SK-N-SH (cell line): ENCODE results near the gene IGSF3. TPM values are rescaled to one million over a fixed set of nuclear protein-coding genes. Genes with fewer than 3 reads are reported as not detected.
A peak's percentile ranks its signal among the peaks of the same experiment; 100 is the strongest.

ENCODE experiments used
- CTCF ChIA-PET: fragments of 300-600, 350-600 bp; formaldehyde crosslinking; extraction: SDS; loops from one replicate; lab custom pipeline; 2021; lab: Yijun Ruan, JAX
- POLR2A ChIA-PET: fragments of 350-600 bp; sonication (Branson Sonifier 250); formaldehyde crosslinking; extraction: SDS; loops from one replicate; lab custom pipeline; 2020; ENCODE audit warnings: antibody characterized with exemption, inconsistent platforms; lab: Yijun Ruan, JAX
- DNase-seq: peaks from one replicate; pipeline ENCODE4 v3.0.0; 2012
- H2AFZ ChIP-seq: fragments of 200-600 bp; sonication (generic); 2 replicates; pipeline ENCODE4 v1.8.1; 2016; ENCODE audit warnings: antibody characterized with exemption, mild to moderate bottlenecking, low read depth
- H3F3A ChIP-seq: fragments of 200-600 bp; sonication (generic); replicated peaks from 2 replicates; pipeline ENCODE3; 2016; ENCODE audit warnings: antibody characterized with exemption, mild to moderate bottlenecking; ENCODE audit not compliant: insufficient read depth
- H3K27ac ChIP-seq, 2 experiments: fragments of 200-500 bp in 1 of 2; fragments of 200-600 bp in 1 of 2; sonication (Bioruptor generic) in 1 of 2; sonication (generic), shearing (Covaris generic) in 1 of 2; 2 replicates each; pipeline versions ENCODE4 v1.5.1 to v1.6.1; 2014 to 2016; ENCODE audit warnings: low read depth in 2 of 2, inconsistent platforms in 1 of 2, low read length in 1 of 2, mild to moderate bottlenecking in 1 of 2, mixed read lengths in 1 of 2
- H3K27me3 ChIP-seq: fragments of 200-600 bp; sonication (generic), shearing (Covaris generic); 2 replicates; pipeline ENCODE4 v1.6.1; 2016; ENCODE audit warnings: mixed run types; ENCODE audit not compliant: insufficient read depth
- H3K36me3 ChIP-seq, 2 experiments: fragments of 200-500 bp in 1 of 2; fragments of 200-600 bp in 1 of 2; sonication (Bioruptor generic) in 1 of 2; sonication (generic) in 1 of 2; replicated peaks in 1 of 2; 2 replicates each; pipeline versions ENCODE3 to v1.5.1; 2014 to 2016; ENCODE audit warnings: low read length in 1 of 2, mild to moderate bottlenecking in 1 of 2; ENCODE audit not compliant: insufficient read depth in 2 of 2, control insufficient read depth in 1 of 2
- H3K4me1 ChIP-seq, 2 experiments: fragments of 200-500 bp in 1 of 2; fragments of 200-600 bp in 1 of 2; sonication (Bioruptor generic) in 1 of 2; sonication (generic), shearing (Covaris generic) in 1 of 2; 2 replicates each; pipeline versions ENCODE4 v1.5.1 to v1.6.1; 2014 to 2016; ENCODE audit warnings: low read depth in 1 of 2, low read length in 1 of 2, mixed run types in 1 of 2; ENCODE audit not compliant: insufficient read depth in 2 of 2, control insufficient read depth in 1 of 2
- H3K4me2 ChIP-seq: fragments of 200-600 bp; sonication (generic), shearing (Covaris generic); 2 replicates; pipeline ENCODE4 v1.6.1; 2017; ENCODE audit warnings: mixed run types
- H3K4me3 ChIP-seq, 2 experiments: fragments of 200-500 bp in 1 of 2; fragments of 200-600 bp in 1 of 2; sonication (Bioruptor generic) in 1 of 2; sonication (generic), shearing (Covaris generic) in 1 of 2; 2 replicates each; pipeline versions ENCODE4 v1.5.1 to v1.8.1; 2014 to 2016; ENCODE audit warnings: low read depth in 2 of 2, inconsistent platforms in 1 of 2, low read length in 1 of 2, mild to moderate bottlenecking in 1 of 2, mixed read lengths in 1 of 2, moderate library complexity in 1 of 2
- H3K79me2 ChIP-seq: fragments of 200-600 bp; sonication (generic); 2 replicates; pipeline ENCODE4 v1.8.1; 2017; ENCODE audit warnings: mild to moderate bottlenecking; ENCODE audit not compliant: insufficient read depth
- H3K9ac ChIP-seq: fragments of 200-600 bp; sonication (generic); 2 replicates; pipeline ENCODE4 v1.6.1; 2017; ENCODE audit warnings: mixed run types
- H3K9me2 ChIP-seq: fragments of 200-600 bp; sonication (generic); 2 replicates; pipeline ENCODE4 v1.6.1; 2017; ENCODE audit warnings: mixed run types
- H3K9me3 ChIP-seq: fragments of 200-600 bp; sonication (generic); 2 replicates; pipeline ENCODE4 v1.6.1; 2017; ENCODE audit warnings: mixed run types, mild to moderate bottlenecking, moderate library complexity
- H4K20me1 ChIP-seq: fragments of 200-600 bp; sonication (generic); 2 replicates; pipeline ENCODE4 v1.6.1; 2017; ENCODE audit warnings: mild to moderate bottlenecking, mixed run types; ENCODE audit not compliant: insufficient read depth
- GABPA ChIP-seq: IDR thresholded peaks from 2 replicates; pipeline ENCODE4 v1.4.0; 2012; ENCODE audit warnings: low read depth, mild to moderate bottlenecking
- MAX ChIP-seq: IDR thresholded peaks from 2 replicates; pipeline ENCODE4 v1.4.0; 2012; ENCODE audit warnings: low read depth
- NFIC ChIP-seq: IDR thresholded peaks from 2 replicates; pipeline ENCODE4 v1.4.0; 2012; ENCODE audit warnings: borderline replicate concordance
- PBX3 ChIP-seq: IDR thresholded peaks from 2 replicates; pipeline ENCODE4; 2012
- RFX5 ChIP-seq: IDR thresholded peaks from 2 replicates; pipeline ENCODE4 v1.6.1; 2012; ENCODE audit warnings: mild to moderate bottlenecking, improper control_type of control experiment, low read length
- TAF1 ChIP-seq: IDR thresholded peaks from 2 replicates; pipeline ENCODE4 v1.6.1; 2012; ENCODE audit warnings: low read depth, mild to moderate bottlenecking, low read length, moderate library complexity, borderline replicate concordance
- TCF12 ChIP-seq: IDR thresholded peaks from 2 replicates; pipeline ENCODE4 v1.4.0; 2012
- TEAD4 ChIP-seq: IDR thresholded peaks from 2 replicates; pipeline ENCODE4 v1.4.0; 2012; ENCODE audit warnings: mild to moderate bottlenecking, borderline replicate concordance; ENCODE audit not compliant: insufficient read depth
- WGBS: methylation state at CpG from one replicate; pipeline ENCODE4 v1.1.6; 2017; ENCODE audit warnings: low lambda C conversion rate; 5-methylcytosine and 5-hydroxymethylcytosine counted together
- polyA plus RNA-seq, 3 experiments: library from polyadenylated mRNA; depleted of rRNA; stranded (reverse); fragments of >200 nt; gene quantifications; 2 replicates each; pipeline ENCODE4 v1.2.3, GENCODE V29; 2012
- TF ChIP-seq, protein P1 (sequence below): fragments of 200-600 bp; sonication (generic); IDR thresholded peaks from 2 replicates; pipeline ENCODE4 v1.6.1; 2017; ENCODE audit warnings: antibody characterized with exemption, mild to moderate bottlenecking, moderate library complexity
- TF ChIP-seq, protein P2 (sequence below): IDR thresholded peaks from 2 replicates; pipeline ENCODE4 v1.6.1; 2012; ENCODE audit warnings: mild to moderate bottlenecking, low read depth, low read length, moderate library complexity
- TF ChIP-seq, protein P3 (sequence below): IDR thresholded peaks from 2 replicates; pipeline ENCODE4 v1.4.0; 2012; ENCODE audit warnings: low read depth, borderline replicate concordance

Gene IGSF3
- polyA plus RNA-seq, 1 of the 3 experiments (the other 2 are of a cell fraction), result 3.0 TPM

GRCh38 chr1:116556289-116557006 is 111.1 kb downstream of the IGSF3 start (continued):
- TF ChIP-seq PBX3 (0 out of 2 replicates have a peak, but pooled peaks have one; percentile 10), RFX5 (no peak), TCF12 (peak; percentile 64), TAF1 (no peak)
- TF ChIP-seq, all 33 proteins: peak for 6

- ChIA-PET POLR2A (no interaction called here), CTCF (no interaction called here)
- Histone ChIP-seq H3F3A (peaks cover 2% of the 10 kb centered on the region), H4K20me1 (no peaks in the 10 kb centered on the region), H3K9me2 (no peaks in the 10 kb centered on the region; the same call in 1 of the 2 replicates), H3K4me3 (no peak overlapping the region), H3K9me3 (no peaks in the 10 kb centered on the region), H3K4me1 (peaks cover 4 to 12% of the 10 kb centered on the region in 2 experiments; a peak in 3 of 4 replicates), H2AFZ (no peak overlapping the region), H3K79me2 (peaks cover 32% of the 10 kb centered on the region), H3K9ac (no peak overlapping the region), H3K4me2 (no peak overlapping the region), H3K27ac (no peak overlapping the region), H3K36me3 (no peaks in the 10 kb centered on the region), H3K27me3 (no peaks in the 10 kb centered on the region)
- WGBS, result 90% methylated on average over 2 of the region's 2 CpGs
- no peak for TF ChIP-seq TCF12
- TF ChIP-seq NFIC, result no peak
- TF ChIP-seq GABPA, result no peak
- TF ChIP-seq, protein P1, sequence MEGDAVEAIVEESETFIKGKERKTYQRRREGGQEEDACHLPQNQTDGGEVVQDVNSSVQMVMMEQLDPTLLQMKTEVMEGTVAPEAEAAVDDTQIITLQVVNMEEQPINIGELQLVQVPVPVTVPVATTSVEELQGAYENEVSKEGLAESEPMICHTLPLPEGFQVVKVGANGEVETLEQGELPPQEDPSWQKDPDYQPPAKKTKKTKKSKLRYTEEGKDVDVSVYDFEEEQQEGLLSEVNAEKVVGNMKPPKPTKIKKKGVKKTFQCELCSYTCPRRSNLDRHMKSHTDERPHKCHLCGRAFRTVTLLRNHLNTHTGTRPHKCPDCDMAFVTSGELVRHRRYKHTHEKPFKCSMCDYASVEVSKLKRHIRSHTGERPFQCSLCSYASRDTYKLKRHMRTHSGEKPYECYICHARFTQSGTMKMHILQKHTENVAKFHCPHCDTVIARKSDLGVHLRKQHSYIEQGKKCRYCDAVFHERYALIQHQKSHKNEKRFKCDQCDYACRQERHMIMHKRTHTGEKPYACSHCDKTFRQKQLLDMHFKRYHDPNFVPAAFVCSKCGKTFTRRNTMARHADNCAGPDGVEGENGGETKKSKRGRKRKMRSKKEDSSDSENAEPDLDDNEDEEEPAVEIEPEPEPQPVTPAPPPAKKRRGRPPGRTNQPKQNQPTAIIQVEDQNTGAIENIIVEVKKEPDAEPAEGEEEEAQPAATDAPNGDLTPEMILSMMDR, result no peak
- no peak for DNase-seq
These were observed 112.6 kb downstream of the IGSF3 start for GRCh38 chr1:116554924-116555323.

- Histone ChIP-seq H3K9ac (no peak overlapping the region), H3K36me3 (no peaks in the 10 kb centered on the region), H3K4me3 (no peak overlapping the region), H4K20me1 (no peaks in the 10 kb centered on the region), H3K79me2 (peaks cover 19% of the 10 kb centered on the region), H3K27me3 (no peaks in the 10 kb centered on the region), H2AFZ (no peak overlapping the region), H3K9me2 (no peaks in the 10 kb centered on the region; the same call in 1 of the 2 replicates), H3F3A (peaks cover 2% of the 10 kb centered on the region), H3K9me3 (no peaks in the 10 kb centered on the region), H3K27ac (no peak overlapping the region), H3K4me1 (peaks cover 4 to 12% of the 10 kb centered on the region in 2 experiments; a peak in 3 of 4 replicates), H3K4me2 (no peak overlapping the region)
- ChIA-PET POLR2A (no interaction called here), CTCF (interaction anchor here (0.7 to 1.4 kb wide), 2 partner anchors 38 to 55 kb away, joined by 3 read pairs; no protein-coding TSS in a partner anchor)
- DNase-seq, result no peak
- 100% methylated on average over 1 of the region's 1 CpG for WGBS
- TF ChIP-seq PBX3 (peak; percentile 61), MAX (no peak), TCF12 (no peak), TEAD4 (no peak), NFIC (no peak)
- TF ChIP-seq, protein P2, sequence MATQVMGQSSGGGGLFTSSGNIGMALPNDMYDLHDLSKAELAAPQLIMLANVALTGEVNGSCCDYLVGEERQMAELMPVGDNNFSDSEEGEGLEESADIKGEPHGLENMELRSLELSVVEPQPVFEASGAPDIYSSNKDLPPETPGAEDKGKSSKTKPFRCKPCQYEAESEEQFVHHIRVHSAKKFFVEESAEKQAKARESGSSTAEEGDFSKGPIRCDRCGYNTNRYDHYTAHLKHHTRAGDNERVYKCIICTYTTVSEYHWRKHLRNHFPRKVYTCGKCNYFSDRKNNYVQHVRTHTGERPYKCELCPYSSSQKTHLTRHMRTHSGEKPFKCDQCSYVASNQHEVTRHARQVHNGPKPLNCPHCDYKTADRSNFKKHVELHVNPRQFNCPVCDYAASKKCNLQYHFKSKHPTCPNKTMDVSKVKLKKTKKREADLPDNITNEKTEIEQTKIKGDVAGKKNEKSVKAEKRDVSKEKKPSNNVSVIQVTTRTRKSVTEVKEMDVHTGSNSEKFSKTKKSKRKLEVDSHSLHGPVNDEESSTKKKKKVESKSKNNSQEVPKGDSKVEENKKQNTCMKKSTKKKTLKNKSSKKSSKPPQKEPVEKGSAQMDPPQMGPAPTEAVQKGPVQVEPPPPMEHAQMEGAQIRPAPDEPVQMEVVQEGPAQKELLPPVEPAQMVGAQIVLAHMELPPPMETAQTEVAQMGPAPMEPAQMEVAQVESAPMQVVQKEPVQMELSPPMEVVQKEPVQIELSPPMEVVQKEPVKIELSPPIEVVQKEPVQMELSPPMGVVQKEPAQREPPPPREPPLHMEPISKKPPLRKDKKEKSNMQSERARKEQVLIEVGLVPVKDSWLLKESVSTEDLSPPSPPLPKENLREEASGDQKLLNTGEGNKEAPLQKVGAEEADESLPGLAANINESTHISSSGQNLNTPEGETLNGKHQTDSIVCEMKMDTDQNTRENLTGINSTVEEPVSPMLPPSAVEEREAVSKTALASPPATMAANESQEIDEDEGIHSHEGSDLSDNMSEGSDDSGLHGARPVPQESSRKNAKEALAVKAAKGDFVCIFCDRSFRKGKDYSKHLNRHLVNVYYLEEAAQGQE, result no peak
- TF ChIP-seq, protein P3, sequence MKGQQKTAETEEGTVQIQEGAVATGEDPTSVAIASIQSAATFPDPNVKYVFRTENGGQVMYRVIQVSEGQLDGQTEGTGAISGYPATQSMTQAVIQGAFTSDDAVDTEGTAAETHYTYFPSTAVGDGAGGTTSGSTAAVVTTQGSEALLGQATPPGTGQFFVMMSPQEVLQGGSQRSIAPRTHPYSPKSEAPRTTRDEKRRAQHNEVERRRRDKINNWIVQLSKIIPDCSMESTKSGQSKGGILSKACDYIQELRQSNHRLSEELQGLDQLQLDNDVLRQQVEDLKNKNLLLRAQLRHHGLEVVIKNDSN, result no peak
These were observed 114.0 kb downstream of the IGSF3 start for GRCh38 chr1:116553386-116554115.
